Right atrium auricular region (tissue), 2 donors: Measurements from ENCODE around the gene CTSH. TPM values are rescaled to one million over a fixed set of nuclear protein-coding genes. Genes with fewer than 3 reads are reported as not detected.

ENCODE experiments used
- DNase-seq: peaks from one replicate; pipeline ENCODE4 v3.0.0-alpha.2; 2019; ENCODE audit warnings: low spot score
- H3K27ac ChIP-seq, 2 donors: fragments of 200-600 bp; sonication (generic); 1 replicate in 1 of 2; 2 replicates in 1 of 2; pipeline ENCODE4 v1.5.1; 2016 to 2019
- H3K27me3 ChIP-seq, 2 donors: fragments of 200-600 bp; sonication (generic); one replicate each; pipeline versions ENCODE4 v1.5.1 to v1.6.0; 2017 to 2019
- H3K36me3 ChIP-seq: fragments of 200-600 bp; sonication (generic); one replicate; pipeline ENCODE4 v1.5.1; 2016
- H3K4me1 ChIP-seq, 2 donors: fragments of 200-600 bp; sonication (generic); one replicate each; pipeline versions ENCODE4 v1.5.1 to v1.6.0; 2017 to 2019
- H3K4me3 ChIP-seq, 2 donors: fragments of 200-600 bp; sonication (generic); 1 replicate in 1 of 2; 2 replicates in 1 of 2; pipeline ENCODE4 v1.5.1; 2017 to 2019; ENCODE audit warnings: mild to moderate bottlenecking in 1 of 2, moderate library complexity in 1 of 2
- H3K9me3 ChIP-seq, 2 donors: fragments of 200-600 bp; sonication (generic); one replicate each; pipeline ENCODE4 v1.5.1; 2019
- total RNA-seq, 2 donors: library from RNA; depleted of rRNA; stranded (reverse); fragments of >200 nt; gene quantifications; one replicate each; pipeline ENCODE4 v1.1.0, GENCODE V29; 2016
- TF ChIP-seq, protein P1 (sequence below), 2 donors: fragments of 200-600 bp; sonication (generic); IDR thresholded peaks; one replicate each; pipeline ENCODE4 v1.5.1; 2019; ENCODE audit warnings: antibody characterized with exemption in 2 of 2

The CTSH gene
- total RNA-seq, 2 donors from 2014 or later: 51.0 to 114 TPM

DNA sequence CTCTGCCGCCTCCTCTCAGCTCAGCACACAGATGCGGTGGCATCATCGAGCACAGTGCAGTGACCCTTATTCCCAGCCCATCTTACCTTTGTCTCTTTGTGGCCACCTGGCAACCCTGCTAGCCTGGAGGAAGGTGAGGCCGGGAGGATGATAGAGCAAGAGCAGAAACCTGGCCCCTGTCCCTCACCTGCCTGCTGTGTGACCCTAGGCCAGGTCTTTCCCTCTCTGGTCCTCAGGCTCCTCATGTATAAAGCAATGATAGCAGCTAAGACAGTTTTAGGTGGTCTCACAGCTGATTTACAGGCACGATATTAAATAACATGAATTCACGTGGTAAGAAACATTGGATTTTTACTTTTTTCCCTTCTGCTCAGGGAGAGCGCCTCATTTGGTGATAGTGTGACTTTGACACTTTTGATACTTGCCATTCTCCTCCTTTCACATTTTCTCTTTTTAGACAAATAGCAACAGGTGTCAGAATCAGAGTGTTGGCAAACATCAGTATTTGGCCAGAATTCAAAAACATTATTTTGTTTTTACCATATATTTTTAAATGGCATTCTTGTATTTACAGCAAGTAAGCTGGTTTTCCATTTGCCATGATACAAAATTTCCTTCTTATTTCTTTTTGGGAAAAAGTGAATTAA, 29.5 kb upstream of the CTSH start:
- H3K36me3 ChIP-seq: no peaks in the 10 kb centered on the region
- H3K4me1 ChIP-seq: no peaks in the 10 kb centered on the region
- no peak overlapping the region for H3K27ac ChIP-seq
- H3K27me3 ChIP-seq: no peaks in the 10 kb centered on the region
- TF ChIP-seq, protein P1, sequence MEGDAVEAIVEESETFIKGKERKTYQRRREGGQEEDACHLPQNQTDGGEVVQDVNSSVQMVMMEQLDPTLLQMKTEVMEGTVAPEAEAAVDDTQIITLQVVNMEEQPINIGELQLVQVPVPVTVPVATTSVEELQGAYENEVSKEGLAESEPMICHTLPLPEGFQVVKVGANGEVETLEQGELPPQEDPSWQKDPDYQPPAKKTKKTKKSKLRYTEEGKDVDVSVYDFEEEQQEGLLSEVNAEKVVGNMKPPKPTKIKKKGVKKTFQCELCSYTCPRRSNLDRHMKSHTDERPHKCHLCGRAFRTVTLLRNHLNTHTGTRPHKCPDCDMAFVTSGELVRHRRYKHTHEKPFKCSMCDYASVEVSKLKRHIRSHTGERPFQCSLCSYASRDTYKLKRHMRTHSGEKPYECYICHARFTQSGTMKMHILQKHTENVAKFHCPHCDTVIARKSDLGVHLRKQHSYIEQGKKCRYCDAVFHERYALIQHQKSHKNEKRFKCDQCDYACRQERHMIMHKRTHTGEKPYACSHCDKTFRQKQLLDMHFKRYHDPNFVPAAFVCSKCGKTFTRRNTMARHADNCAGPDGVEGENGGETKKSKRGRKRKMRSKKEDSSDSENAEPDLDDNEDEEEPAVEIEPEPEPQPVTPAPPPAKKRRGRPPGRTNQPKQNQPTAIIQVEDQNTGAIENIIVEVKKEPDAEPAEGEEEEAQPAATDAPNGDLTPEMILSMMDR (IDR thresholded peaks at IDR 0.05): no peak
- H3K4me3 ChIP-seq: no peak overlapping the region
- no peaks in the 10 kb centered on the region for H3K9me3 ChIP-seq
- no peak for DNase-seq

DNA sequence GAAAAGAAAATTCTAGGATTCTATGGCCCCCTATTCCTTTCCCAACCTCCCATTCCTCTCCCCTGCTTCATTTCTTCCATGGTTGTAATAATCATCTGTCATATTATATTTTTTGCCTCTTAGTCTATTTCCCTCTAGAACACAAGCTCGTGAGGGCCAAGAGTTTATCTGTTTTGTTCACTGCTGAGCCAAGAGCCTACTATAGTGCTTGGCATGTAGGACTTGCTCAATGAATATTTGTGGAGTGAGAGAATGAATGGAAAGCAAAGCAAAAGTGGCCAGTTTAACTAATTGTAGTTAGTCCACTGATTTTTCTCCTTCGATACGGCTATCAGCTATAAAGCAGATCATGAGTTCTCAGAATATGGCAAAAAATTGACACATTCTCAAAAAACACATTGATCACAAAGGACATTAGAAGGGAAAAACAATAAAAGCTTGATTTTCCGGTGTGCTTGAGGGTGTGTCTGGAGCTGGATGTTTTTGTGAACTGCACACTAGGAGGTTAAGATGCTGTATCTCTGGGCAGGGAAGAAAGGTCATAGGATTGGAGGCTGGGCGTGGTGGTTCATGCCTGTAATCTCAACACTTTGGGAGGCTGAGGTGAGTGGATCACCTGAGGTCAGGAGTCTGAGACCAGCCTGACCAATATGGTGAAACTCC, 25.0 kb upstream of the CTSH start:
- no peaks in the 10 kb centered on the region for H3K36me3 ChIP-seq
- TF ChIP-seq, protein P1 (IDR thresholded peaks at IDR 0.05): no peak
- H3K9me3 ChIP-seq: no peaks in the 10 kb centered on the region
- no peak overlapping the region for H3K4me3 ChIP-seq
- no peaks in the 10 kb centered on the region for H3K27me3 ChIP-seq
- no peak overlapping the region for H3K27ac ChIP-seq
- no peaks in the 10 kb centered on the region for H3K4me1 ChIP-seq
- no peak for DNase-seq

DNA sequence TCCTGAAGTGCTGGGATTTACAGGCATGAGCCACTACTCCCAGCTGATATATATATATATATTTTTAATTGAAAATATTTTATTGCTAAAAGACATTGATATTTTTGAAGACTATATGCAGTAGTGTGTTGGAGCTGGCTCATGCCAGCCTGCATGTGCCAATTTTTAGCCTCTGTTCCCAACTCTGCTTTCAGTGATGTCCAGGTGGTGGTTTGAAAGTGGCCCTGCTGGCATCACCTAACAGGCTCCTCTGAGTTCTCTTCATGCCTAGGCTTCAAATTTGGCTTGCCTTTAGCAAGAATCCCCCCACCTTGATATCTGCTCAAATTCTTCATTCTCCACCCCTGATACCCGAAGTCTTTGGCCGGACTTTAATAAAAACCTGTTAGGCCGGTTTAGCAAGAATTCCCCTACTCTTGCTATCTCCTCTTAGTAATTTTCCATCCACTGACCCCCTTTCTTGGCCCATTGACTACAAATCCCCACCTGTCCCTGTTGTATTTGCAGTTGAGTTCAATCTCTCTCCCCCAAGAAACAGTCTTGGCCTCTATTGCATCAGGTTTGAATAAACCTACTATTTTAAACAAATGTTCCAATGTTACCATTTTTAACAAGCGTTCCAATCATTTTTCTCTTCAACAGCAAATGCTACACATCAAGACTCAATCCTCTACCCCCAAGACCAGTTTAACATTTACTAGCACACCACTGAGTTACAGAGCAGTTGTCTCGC, 23.9 kb upstream of the CTSH start:
- Histone ChIP-seq H3K9me3 (no peaks in the 10 kb centered on the region), H3K27ac (no peak overlapping the region)

DNA sequence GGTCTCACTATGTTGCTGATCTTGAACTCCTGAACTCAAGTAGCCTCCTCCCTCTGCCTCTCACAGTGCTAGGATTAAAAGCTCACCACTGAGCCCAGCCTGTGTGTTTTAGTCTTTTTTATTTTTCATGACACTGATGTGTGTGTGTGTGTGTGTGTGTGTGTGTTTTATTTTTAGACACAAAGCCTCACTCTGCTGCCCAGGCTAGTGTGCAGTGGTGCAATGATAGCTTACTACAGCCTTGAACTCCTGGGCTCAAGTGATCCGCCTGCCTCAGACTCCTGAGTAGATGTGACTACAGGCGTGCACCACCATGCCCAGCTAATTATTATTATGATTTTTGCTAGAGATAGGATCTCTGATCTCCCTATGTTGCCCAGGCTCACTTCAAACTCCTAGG, 23.3 kb upstream of the CTSH start:
- no peaks in the 10 kb centered on the region for H3K9me3 ChIP-seq
- H3K36me3 ChIP-seq: no peaks in the 10 kb centered on the region
- DNase-seq: no peak
- H3K4me3 ChIP-seq: no peak overlapping the region
- no peaks in the 10 kb centered on the region for H3K4me1 ChIP-seq
- TF ChIP-seq, protein P1 (IDR thresholded peaks at IDR 0.05): no peak
- no peaks in the 10 kb centered on the region for H3K27me3 ChIP-seq
- no peak overlapping the region for H3K27ac ChIP-seq

More for the DNA sequence above, 23.9 kb upstream of the CTSH start:
- Histone ChIP-seq H3K4me3 (no peak overlapping the region), H3K27me3 (no peaks in the 10 kb centered on the region), H3K4me1 (no peaks in the 10 kb centered on the region), H3K36me3 (no peaks in the 10 kb centered on the region)
- DNase-seq: no peak
- TF ChIP-seq, protein P1 (IDR thresholded peaks at IDR 0.05): no peak

DNA sequence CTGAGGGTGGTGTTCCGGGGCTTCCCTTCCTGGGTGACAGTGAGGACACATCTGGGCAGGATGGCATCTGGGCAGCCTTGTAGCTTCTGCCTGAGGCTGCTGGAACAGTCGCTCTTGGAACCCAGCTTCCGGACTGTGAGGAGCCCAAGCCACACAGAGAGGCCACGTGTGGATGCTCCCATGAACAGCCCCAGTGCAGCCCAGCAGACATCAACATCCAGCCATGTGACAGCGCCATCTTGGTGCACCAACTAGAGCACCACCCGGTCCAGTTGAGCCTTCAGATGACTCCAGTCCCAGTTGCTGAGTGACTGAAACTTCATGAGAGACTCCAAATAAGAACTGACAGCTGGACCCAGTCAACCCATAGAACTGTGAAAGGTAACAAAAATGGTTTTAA, 15.5 kb upstream of the CTSH start:
- Histone ChIP-seq H3K9me3 (no peaks in the 10 kb centered on the region), H3K36me3 (no peaks in the 10 kb centered on the region), H3K4me1 (no peaks in the 10 kb centered on the region), H3K27ac (no peak overlapping the region), H3K27me3 (no peaks in the 10 kb centered on the region), H3K4me3 (no peak overlapping the region)
- no peak for DNase-seq
- TF ChIP-seq, protein P1 (IDR thresholded peaks at IDR 0.05): no peak
